D341Med (cell line): ENCODE data around the gene KLRC4.
"Not testable (repeated sequence)": the region's sequence is repeated elsewhere in the genome, so short reads cannot be mapped to it uniquely, and the experiment has no call there.

ENCODE experiments used
- DNase-seq: peaks from one replicate; pipeline ENCODE4 v3.0.0; 2012; ENCODE audit warnings: low spot score

The KLRC4 gene, protein sequence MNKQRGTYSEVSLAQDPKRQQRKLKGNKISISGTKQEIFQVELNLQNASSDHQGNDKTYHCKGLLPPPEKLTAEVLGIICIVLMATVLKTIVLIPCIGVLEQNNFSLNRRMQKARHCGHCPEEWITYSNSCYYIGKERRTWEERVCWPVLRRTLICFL

DNA sequence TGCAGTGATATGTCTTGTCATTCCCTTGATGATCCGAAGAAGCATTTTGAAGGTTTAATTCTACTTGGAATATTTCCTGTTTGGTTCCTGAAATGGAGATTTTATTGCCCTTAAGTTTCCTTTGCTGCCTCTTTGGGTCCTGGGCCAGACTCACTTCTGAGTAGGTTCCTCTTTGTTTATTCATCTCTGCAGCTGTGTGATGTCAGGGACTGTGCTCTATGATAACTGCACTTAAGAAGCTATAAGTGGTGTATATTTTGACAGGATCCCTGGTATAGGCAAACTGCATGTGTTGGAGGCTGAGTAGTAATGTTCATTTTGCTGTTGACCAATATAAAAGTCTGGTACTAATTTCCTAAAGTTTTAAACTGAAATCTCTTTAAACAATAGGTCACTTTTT lies at the start of gene KLRC4:
Gene KLRC4 (minus strand): TSS at position 366 of the 400 bp plus-strand sequence. CDS start 182 bp downstream, at position 184.
- DNase-seq, result no peak

DNA sequence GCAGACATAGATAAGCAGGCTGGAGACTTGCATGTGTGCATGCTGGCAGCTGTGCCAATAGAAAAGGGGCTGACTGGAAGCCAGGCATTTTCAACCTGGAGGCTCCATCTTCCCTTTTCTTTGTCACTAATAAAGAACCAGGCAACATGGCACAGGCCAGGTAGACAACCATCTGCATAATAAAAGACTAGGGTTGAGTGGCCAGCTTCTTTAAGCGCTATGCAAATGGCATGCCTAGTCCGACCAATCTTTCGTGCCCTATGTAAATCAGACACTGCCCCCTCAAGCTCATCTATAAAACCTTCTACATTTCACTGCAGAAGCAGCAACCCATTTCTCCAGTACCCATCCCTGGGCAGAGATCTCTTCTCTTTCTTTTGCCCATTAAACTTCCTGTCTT lies 48.2 kb upstream of the KLRC4 start:
- no peak for DNase-seq

GRCh38 chr12:10456856-10457255 lies 47.3 kb upstream of the KLRC4 start:
- DNase-seq, result no peak

DNA sequence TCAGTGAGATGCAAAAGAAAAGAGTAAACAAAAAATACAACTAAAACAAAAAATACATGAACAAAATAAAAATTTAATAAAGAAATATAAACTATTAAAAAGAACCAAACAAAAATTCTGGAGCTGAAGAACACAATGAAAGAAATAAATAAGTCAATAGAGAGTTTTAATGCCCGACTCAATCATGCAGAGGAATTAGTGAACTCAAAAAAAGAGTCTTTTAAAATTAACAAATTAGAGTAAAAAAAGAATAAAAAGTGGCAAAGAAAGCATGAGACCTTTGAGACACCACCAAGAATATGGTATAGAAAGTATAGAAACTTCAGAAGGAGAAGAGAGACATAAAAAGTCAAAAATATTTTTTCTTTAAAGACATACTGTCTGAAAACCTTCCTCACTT lies 46.2 kb upstream of the KLRC4 start:
- no peak for DNase-seq

DNA sequence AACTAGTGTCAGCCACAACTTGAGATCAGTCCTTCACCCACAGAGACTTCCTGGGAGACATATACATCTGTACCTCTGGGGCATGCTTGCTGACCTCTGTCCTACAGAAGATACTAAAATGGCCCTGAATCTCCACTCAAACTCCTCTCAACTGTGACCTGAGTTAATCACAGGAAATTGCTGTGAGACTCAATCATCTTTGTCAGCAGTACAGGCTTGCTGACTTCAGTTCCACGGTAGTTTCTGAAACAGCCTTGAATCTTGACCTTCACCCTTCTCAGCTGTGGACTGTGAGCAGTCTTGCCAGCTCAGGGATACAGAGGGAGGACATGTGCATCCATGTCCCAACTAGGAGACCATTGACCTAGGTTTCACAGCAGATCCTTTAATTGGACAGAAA lies 45.0 kb upstream of the KLRC4 start:
- no peak for DNase-seq

DNA sequence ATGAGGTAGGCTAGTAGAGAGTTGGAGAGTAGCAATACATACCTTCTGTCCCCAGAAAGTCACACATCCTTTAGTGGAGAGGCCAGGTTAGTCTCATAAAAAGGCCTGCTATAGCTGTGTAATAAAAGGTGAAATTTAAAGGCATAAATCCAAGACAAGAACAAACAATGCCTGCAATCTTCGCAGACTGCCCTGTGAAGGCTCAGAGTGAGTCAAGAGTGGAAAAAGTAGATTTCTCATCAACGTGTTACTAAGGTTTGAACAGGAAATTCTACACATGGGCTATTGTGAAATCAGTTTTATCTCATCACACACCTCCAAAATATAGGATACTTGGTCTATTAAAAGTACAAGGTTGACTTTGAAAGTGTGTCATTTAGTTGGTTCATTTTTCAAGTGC lies 43.6 kb upstream of the KLRC4 start, which contains the start of gene KLRC1:
Gene KLRC1 (minus strand): TSS at position 222 of the 400 bp plus-strand sequence. CDS start 2,221 bp downstream, outside the sequence.
- no peak for DNase-seq

GRCh38 chr12:10448236-10448635 lies 38.7 kb upstream of the KLRC4 start:
- no peak for DNase-seq

GRCh38 chr12:10446052-10446451 lies 36.5 kb upstream of the KLRC4 start:
- DNase-seq, result not testable (repeated sequence)

- DNase-seq, result not testable (repeated sequence)
Measured at GRCh38 chr12:10441144-10441543, 31.6 kb upstream of the KLRC4 start.

DNA sequence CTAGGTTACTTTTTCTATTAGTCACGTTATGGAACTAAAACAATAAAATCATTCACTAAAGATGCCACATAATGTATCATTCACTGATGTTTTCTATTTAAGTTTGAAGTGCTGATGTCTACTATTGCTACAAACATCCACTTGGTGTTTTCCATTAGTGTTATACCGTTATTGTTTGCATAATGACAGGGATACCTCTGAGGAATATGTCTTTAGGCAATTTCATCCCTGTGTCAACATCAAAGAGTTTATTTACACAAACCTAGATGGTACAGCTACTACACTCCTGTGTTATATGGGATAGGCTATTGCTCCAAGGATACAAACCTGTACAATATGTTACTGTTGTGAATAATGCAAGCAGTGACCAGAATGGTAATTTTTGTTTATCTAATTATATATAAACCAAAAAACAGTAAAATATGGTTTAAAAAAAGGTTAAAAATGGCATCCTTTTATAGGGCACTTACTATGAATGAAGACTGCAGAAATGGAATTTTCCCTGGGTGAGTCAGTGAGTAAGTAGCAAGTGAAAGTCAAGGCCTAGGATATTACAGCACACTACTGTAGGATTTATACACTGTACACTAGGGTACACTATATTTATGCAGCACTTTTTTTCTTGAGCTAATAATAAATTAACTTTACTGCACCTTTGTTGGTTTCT lies 30.2 kb upstream of the KLRC4 start:
- DNase-seq, result not testable (repeated sequence)

- DNase-seq, result not testable (repeated sequence)
Measured at GRCh38 chr12:10437601-10438000, 28.0 kb upstream of the KLRC4 start.

DNA sequence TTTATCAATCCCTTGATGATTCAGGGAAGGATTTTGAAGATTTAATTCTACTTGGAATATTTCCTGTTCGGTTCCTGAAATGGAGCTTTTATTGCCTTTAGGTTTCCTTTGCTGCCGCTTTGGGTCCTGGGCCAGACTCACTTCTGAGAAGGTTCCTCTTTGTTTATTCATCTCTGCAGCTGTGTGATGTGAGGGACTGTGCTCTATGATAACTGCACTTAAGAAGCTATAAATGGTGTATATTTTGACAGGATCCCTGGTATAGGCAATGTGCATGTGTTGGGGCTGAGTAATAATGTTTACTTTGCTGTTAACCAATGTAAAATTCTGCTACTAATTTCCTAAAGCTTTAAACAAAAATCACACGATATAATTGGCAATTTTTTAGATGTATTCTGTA lies 26.3 kb upstream of the KLRC4 start, which contains the start of gene KLRC2:
Gene KLRC2 (minus strand): TSS at position 195 of the 400 bp plus-strand sequence. CDS start 24 bp downstream, at position 171.
- DNase-seq, result not testable (repeated sequence)

DNA sequence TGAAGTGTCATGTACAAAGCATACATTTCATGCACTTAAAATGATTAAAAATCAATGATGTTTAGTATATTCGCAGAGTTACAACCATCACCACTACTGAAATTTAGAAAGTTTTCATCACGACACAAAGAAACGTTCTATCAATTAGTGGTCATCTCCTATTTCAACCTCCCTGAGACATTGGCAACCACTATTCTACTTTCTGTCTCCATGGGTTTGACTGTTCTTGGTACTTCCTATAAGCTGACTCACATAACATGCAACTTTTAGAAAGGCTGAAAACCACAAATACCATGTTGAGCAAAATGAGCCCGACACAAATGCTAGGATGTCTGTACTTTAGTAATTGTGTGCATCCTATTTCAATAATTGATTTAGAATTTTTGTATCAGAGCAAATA lies 21.1 kb upstream of the KLRC4 start:
- not testable (repeated sequence) for DNase-seq

- DNase-seq, result not testable (repeated sequence)
Measured at GRCh38 chr12:10425938-10426337, 16.4 kb upstream of the KLRC4 start.

DNA sequence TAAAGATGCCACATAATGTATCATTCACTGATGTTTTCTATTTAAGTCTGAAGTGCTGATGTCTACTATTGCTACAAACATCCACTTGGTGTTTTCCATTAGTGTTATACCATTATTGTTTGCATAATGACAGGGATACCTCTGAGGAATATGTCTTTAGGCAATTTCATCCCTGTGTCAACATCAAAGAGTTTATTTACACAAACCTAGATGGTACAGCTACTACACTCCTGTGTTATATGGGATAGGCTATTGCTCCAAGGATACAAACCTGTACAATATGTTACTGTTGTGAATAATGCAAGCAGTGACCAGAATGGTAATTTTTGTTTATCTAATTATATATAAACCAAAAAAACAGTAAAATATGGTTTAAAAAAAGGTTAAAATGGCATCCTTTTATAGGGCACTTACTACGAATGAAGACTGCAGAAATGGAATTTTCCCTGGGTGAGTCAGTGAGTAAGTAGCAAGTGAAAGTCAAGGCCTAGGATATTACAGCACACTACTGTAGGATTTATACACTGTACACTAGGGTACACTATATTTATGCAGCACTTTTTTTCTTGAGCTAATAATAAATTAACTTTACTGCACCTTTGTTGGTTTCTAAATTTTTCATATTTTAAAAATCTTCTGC lies 14.8 kb upstream of the KLRC4 start:
- DNase-seq, result not testable (repeated sequence)

- DNase-seq, result not testable (repeated sequence)
Measured at GRCh38 chr12:10422159-10422558, 12.6 kb upstream of the KLRC4 start.

DNA sequence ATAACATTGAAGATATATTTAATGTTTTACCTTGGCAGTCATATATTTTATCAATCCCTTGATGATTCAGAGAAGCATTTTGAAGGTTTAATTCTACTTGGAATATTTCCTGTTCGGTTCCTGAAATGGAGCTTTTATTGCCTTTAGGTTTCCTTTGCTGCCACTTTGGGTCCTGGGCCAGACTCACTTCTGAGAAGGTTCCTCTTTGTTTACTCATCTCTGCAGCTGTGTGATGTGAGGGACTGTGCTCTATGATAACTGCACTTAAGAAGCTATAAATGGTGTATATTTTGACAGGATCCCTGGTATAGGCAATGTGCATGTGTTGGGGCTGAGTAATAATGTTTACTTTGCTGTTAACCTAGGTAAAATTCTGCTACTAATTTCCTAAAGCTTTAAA lies 10.8 kb upstream of the KLRC4 start, which contains the start of gene KLRC3:
Gene KLRC3 (minus strand): TSS at position 262 of the 400 bp plus-strand sequence. CDS start 45 bp downstream, at position 217.
- DNase-seq, result not testable (repeated sequence)

- DNase-seq, result no peak
Measured at GRCh38 chr12:10408842-10409241, 715 bp downstream of the KLRC4 start.

DNA sequence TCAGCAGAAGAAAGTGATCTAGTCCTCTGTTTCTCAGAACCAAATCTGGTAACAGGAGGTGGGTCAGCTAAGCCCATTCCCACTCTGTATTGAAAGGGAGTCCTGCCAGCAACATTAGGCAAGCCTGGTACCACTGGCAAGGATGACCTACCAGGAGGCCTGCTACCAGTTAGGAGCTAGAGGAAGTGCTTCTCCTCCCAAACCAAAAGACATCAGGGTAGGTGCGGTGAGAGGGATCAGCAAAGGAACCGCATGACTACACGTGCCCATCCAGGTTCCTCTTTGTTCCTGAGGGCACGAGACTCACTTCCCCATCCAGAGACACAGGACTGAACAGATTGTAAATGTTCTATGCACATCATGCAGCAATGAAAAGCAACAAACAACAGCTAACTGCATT lies 2.8 kb downstream of the KLRC4 start:
- no peak for DNase-seq

- no peak for DNase-seq
Measured at GRCh38 chr12:10405294-10405693, 4.3 kb downstream of the KLRC4 start.

- DNase-seq, result no peak
Measured at GRCh38 chr12:10404798-10405197, 4.8 kb downstream of the KLRC4 start.

DNA sequence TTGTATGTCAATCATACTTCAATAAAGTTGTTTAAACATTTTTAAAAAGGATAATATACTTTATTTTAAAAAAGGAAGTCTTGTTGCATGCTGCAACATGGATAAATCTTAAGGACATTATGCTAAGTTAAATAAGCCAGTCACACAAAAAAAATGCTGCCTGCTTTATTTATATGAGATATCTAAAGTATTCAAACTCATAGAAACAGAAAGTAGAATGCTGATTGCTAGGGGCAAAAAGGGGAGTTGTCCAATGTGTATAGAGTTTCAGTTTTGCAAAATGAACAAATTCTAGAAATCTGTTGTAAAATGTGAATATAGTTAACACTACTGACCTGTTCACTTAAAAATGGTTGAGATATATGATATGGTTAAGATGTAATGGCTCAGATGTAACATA lies 8.7 kb downstream of the KLRC4 start:
- no peak for DNase-seq

DNA sequence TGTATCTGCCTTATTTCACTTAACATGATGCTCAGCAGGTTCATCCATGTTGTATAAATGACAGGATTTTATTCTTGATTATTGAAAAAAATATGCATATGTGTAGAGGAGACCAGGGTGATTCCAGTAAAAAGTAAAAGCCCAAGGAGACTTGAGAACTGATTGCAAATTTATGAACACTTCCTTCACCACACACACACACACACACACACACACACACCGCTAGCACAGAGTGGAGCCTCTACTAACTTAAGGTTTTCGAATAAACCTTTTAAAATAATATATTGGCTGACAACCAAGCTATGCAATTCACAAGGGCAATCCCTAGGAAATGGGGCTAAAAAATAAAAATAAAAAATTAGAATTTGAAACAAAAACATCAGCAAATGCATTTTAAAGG lies 11.4 kb downstream of the KLRC4 start:
- no peak for DNase-seq
